ENCODE data around the gene SEMA3D.

Gene SEMA3D

GRCh38 chr7:85204061-85204460 lies 17.2 kb upstream of the SEMA3D start:
- Histone ChIP-seq H3K4me1 (ENCODE audit: low read length) (no peaks in the 10 kb centered on the region), H4K20me1 (ENCODE audit: insufficient read depth, low read length) (no peaks in the 10 kb centered on the region), H2AFZ (ENCODE audit: low read depth, low read length) (no peak overlapping the region), H3K79me2 (ENCODE audit: low read length) (no peaks in the 10 kb centered on the region), H3K4me3 (ENCODE audit: low read length) (no peak overlapping the region), H3K4me2 (ENCODE audit: low read length) (no peak overlapping the region), H3K36me3 (replicated peaks; ENCODE audit: low read depth, low read length) (no peaks in the 10 kb centered on the region), H3K27me3 (ENCODE audit: low read depth, low read length) (no peaks in the 10 kb centered on the region), H3K27ac (ENCODE audit: low read length) (no peak overlapping the region), H3K9me3 (ENCODE audit: insufficient read depth, low read length) (no peaks in the 10 kb centered on the region), H3K9ac (ENCODE audit: low read length) (no peak overlapping the region)
- TF ChIP-seq EZH2phosphoT487 (IDR thresholded peaks at IDR 0.05; ENCODE audit: low read depth): no peak
- no peak for TF ChIP-seq CTCF (IDR thresholded peaks at IDR 0.05; ENCODE audit: low read depth, low read length)

GRCh38 chr7:85201209-85201608 lies 14.4 kb upstream of the SEMA3D start:
- H4K20me1 ChIP-seq (ENCODE audit: insufficient read depth, low read length): no peaks in the 10 kb centered on the region

GRCh38 chr7:85196696-85197095 lies 9.8 kb upstream of the SEMA3D start:
- no peak overlapping the region for H3K27ac ChIP-seq (ENCODE audit: low read length)
- no peak overlapping the region for H3K4me2 ChIP-seq (ENCODE audit: low read length)
- H3K9me3 ChIP-seq (ENCODE audit: insufficient read depth, low read length): no peaks in the 10 kb centered on the region

More at GRCh38 chr7:85201209-85201608, 14.4 kb upstream of the SEMA3D start:
- TF ChIP-seq EZH2phosphoT487 (IDR thresholded peaks at IDR 0.05; ENCODE audit: low read depth) (no peak), CTCF (IDR thresholded peaks at IDR 0.05; ENCODE audit: low read depth, low read length) (no peak)
- H3K27ac ChIP-seq (ENCODE audit: low read length): no peak overlapping the region
- no peaks in the 10 kb centered on the region for H3K9me3 ChIP-seq (ENCODE audit: insufficient read depth, low read length)
- H3K36me3 ChIP-seq (replicated peaks; ENCODE audit: low read depth, low read length): no peaks in the 10 kb centered on the region
- H2AFZ ChIP-seq (ENCODE audit: low read depth, low read length): no peak overlapping the region
- H3K4me1 ChIP-seq (ENCODE audit: low read length): no peaks in the 10 kb centered on the region
- H3K79me2 ChIP-seq (ENCODE audit: low read length): no peaks in the 10 kb centered on the region
- H3K4me2 ChIP-seq (ENCODE audit: low read length): no peak overlapping the region
- H3K9ac ChIP-seq (ENCODE audit: low read length): no peak overlapping the region
- no peak overlapping the region for H3K4me3 ChIP-seq (ENCODE audit: low read length)
- no peaks in the 10 kb centered on the region for H3K27me3 ChIP-seq (ENCODE audit: low read depth, low read length)

GRCh38 chr7:85191383-85191782 lies 4.5 kb upstream of the SEMA3D start:
- Histone ChIP-seq H3K27ac (ENCODE audit: low read length) (no peak overlapping the region), H4K20me1 (ENCODE audit: insufficient read depth, low read length) (no peaks in the 10 kb centered on the region), H3K9me3 (ENCODE audit: insufficient read depth, low read length) (no peaks in the 10 kb centered on the region), H3K4me3 (ENCODE audit: low read length) (no peak overlapping the region), H3K36me3 (replicated peaks; ENCODE audit: low read depth, low read length) (no peaks in the 10 kb centered on the region), H3K27me3 (ENCODE audit: low read depth, low read length) (no peaks in the 10 kb centered on the region), H2AFZ (ENCODE audit: low read depth, low read length) (no peak overlapping the region), H3K4me2 (ENCODE audit: low read length) (no peak overlapping the region), H3K4me1 (ENCODE audit: low read length) (no peaks in the 10 kb centered on the region), H3K9ac (ENCODE audit: low read length) (no peak overlapping the region), H3K79me2 (ENCODE audit: low read length) (no peaks in the 10 kb centered on the region)
- TF ChIP-seq CTCF (IDR thresholded peaks at IDR 0.05; ENCODE audit: low read depth, low read length) (peak; percentile 44), EZH2phosphoT487 (IDR thresholded peaks at IDR 0.05; ENCODE audit: low read depth) (no peak)

More at GRCh38 chr7:85196696-85197095, 9.8 kb upstream of the SEMA3D start:
- Histone ChIP-seq H4K20me1 (ENCODE audit: insufficient read depth, low read length) (no peaks in the 10 kb centered on the region), H3K27me3 (ENCODE audit: low read depth, low read length) (no peaks in the 10 kb centered on the region), H2AFZ (ENCODE audit: low read depth, low read length) (no peak overlapping the region), H3K9ac (ENCODE audit: low read length) (no peak overlapping the region), H3K79me2 (ENCODE audit: low read length) (no peaks in the 10 kb centered on the region), H3K4me1 (ENCODE audit: low read length) (no peaks in the 10 kb centered on the region), H3K4me3 (ENCODE audit: low read length) (no peak overlapping the region), H3K36me3 (replicated peaks; ENCODE audit: low read depth, low read length) (no peaks in the 10 kb centered on the region)
- TF ChIP-seq EZH2phosphoT487 (IDR thresholded peaks at IDR 0.05; ENCODE audit: low read depth) (no peak), CTCF (IDR thresholded peaks at IDR 0.05; ENCODE audit: low read depth, low read length) (no peak)
